GM21528 (cell line): ENCODE results near the gene NT5C1B.

ENCODE experiments used
- ATAC-seq: cut with Tn5 transposase; IDR thresholded peaks from one replicate; pipeline ENCODE4 v1.9.1; 2021; ENCODE audit warnings: mild to moderate bottlenecking, moderate library complexity; ENCODE audit not compliant: unreplicated experiment, low FRiP score

Gene NT5C1B

DNA sequence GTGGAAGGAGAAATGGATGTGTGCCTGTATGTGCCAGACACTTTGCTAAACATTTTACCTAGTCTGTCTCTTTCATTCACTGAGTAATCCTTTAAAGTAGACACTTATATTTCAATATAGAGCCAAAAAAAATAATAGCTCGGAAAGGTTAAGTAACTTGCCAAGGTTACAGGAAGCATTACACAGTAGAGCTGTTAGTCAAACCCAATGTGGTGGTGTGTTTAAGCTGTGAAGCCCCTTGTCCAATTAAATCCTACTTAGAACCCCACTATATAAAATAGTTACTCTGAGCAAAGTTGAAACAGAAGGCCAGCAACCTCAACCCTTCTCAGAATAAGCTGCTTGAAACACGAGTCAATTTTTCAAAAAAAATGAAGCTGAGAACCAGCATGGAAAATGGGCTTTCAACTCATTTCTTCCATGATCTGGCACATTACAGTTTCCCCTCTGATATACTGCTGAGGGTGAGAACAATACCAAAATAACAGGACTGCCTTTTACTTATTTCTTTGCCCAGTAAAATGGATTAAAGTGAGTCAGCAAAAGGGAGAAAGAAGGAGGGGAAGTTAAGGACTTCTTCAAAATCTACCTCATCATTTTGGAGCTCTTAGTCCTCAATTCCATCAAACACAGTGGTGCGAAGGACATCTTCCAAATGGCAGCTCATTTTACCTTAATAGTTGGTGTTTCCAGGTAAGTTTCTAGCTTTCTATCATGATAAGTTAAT lies 36.9 kb downstream of the NT5C1B start:
- ATAC-seq: no peak

DNA sequence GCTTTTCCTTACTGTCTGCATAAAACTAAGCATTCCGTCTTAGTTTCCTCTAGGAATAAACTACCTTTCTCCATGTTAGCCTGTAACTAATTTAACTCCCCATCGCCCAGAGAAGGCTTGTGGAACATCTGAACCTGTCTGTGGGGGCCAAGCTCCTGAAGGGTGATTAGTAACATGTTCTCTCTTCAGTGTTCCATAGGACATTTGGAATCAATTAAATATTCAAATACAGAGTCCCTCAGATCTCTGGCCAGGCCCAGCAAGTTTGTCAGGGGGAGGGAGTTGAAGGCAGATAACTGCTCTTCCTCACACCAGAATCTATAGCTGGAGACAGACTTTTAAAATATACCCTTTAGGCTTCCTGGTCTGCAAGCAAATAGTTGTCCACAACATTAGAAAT lies 37.7 kb downstream of the NT5C1B start:
- ATAC-seq: no peak

DNA sequence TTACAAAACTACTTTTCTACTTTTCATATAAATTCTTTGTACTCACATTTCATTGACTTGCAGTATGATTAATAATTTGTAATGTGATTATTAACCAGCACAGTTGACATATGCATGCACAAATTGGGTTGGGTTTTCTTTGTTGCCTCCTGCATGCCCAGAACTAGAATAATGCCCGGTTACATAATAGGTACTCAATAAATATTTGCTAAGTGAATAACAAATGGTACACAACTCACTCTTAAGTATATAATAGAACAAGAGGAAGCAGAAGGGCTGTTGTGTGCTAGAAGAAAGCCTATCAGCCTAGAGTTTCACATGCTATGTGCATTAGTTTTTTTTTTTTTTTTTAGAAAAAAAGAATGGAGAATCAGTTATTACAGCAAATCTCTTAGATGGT lies 38.2 kb downstream of the NT5C1B start:
- ATAC-seq: no peak

DNA sequence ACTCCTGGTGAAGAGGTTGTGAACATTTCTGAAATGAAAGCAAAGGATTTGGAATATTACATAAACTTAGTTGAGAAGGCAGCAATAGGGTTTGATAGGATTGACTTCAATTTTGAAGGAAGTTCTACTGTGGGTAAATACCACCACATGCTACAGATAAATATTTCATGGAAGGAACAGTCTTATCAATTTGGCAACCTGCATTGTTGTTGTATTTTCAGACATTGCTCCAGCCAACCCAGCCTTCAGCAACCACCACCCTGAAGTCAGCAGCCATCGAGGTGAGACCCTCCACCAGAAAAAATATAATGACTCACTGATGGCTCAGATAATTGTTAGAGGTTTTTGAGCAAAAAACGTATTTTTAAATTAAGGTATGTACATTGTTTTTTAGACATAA lies 38.9 kb downstream of the NT5C1B start:
- ATAC-seq: no peak

DNA sequence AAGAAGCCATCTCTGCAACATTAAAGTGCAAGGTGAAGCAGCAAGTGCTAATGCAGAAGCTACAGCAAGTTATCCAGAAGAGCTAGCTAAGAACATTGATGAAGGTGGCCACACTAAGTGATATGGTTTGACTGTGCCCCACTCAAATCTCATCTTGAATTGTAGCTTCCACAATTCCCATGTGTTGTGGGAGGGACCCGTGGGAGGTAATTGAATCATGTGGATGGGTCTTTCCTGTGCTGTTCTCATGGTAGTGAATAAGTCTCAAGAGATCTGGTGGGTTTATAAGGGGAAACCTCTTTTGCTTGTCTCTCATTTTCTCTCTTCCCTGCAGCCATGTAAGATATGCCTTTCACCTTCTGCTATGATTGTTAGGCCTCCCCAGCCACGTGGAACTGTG lies 40.3 kb downstream of the NT5C1B start:
- ATAC-seq: no peak

DNA sequence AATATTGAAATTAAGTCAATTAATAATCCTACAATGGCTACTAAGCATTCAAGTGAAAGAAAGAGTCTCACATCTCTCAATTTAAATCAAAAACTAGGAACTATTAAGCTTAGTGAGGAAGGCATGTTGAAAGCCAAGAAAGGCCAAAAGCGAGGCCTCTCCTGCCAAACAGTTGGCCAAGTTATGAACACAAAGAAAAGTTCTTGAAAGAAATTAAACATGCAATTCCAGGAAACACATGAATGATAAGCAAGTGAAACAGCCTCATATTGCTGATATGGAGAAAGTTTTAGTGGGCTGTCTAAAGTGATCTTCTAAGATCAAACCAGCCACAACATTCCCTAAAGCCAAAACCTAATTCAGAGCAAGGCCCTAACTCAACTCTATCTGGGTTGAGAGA lies 40.7 kb downstream of the NT5C1B start:
- no peak for ATAC-seq

DNA sequence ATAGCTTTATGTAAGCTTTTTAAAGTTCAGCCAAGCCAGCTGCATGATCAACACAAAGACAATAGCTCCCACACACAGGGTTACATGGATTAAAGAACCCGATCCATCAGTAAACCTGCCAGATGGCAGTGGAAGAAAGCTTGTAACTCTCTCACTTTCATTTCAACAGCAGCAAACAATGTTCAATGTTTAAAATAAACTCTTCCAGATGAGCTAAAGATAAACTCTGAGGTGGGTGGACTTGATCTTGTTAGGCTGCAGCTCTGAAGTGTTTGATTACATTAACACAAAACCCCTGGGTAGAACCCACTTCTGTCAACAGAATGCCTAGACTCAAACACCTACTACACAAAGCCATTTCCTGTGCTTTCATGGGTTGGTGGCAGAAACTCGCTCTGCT lies 42.8 kb downstream of the NT5C1B start:
- peak; percentile 64 for ATAC-seq

DNA sequence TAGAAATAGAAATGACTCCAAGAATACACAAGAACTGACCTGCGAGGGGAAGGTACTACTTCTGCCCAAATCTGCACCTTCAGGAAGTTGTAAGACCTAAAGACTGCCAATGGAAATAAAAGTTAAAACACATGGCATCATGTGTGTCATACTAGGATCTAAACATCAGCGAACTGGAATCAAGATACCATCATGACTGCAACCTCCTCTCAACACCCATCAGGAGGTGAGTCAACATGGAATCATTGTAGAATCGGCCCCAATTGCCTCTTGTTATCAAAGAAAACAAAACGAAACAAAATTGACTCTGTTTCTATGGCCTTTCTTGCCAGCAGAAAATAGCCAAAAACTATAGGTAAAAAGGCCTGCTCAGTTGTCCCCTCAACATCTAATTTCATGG lies 44.0 kb downstream of the NT5C1B start:
- no peak for ATAC-seq

DNA sequence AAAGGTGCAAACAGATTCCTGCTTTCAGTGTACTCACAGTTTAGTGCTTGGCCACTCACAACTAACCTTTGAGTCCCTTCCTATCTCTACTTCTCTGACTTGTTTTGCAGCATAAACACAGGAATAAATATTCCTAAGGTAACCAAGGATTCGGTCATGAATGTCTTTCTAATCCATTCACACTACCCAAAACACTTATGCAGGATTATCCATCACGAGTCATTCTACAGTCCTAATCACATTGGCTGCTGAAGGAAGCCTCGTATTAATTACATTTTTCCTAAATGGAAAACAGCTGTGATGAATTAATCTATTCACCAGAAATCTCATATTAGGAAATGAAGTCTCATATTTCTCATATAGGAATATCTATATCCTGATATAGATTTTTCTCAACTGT lies 45.2 kb downstream of the NT5C1B start:
- no peak for ATAC-seq

DNA sequence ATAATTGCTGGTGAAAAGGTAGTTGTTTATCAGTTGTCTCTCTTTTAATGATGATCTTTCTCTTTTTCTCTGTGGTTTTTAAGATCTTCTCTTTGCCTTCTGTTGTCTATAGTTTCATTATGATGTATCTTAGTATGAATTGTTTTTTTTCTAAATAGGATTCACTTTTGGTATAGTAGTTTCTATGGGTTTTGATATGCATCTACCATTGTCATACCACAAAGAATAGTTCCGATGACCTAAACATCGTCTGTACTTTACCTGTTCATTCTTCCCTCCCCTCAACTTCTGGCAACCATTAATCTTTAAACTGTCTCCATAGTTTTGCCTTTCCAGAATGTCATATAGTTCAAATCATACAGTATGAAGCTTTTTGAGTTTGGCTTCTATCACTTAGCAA lies 48.5 kb downstream of the NT5C1B start:
- ATAC-seq: no peak

DNA sequence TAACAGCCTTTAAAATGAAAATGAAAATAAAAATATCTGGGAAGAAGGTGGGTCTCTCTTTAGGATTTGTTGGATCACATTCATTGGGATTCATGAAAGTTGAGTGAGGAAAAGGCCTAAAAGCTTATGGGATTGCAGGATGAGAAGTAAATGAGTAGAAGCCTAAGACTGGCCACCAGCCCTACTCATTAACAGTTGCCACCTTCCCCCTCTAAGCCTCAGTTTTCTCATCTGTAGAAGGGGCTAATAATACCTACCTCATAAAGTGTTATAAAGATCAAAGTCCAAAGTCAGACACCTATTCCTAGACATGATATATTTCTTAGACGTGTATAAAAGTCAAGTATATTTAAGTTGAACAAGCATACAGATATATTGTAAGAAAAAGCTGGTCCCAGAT lies 52.7 kb downstream of the NT5C1B start:
- no peak for ATAC-seq

DNA sequence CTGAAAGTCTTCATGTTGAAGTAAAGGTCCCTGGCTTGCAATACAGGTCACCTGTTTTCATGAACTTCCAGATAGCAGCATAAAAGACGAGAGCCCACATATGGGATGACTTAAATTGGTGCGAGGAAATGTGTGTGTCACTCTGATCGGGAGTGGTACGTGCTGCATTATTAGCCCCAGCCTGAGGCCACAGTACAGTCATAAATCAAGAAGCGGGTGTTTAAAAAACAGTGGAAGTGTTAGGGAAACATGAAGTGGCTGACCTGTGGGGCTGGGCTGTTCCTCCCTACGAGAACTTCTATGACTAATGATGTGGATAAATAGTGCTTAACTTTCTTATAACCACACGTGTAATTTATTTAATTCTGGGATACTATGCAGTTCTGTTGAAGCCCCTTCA lies 53.3 kb downstream of the NT5C1B start:
- no peak for ATAC-seq

DNA sequence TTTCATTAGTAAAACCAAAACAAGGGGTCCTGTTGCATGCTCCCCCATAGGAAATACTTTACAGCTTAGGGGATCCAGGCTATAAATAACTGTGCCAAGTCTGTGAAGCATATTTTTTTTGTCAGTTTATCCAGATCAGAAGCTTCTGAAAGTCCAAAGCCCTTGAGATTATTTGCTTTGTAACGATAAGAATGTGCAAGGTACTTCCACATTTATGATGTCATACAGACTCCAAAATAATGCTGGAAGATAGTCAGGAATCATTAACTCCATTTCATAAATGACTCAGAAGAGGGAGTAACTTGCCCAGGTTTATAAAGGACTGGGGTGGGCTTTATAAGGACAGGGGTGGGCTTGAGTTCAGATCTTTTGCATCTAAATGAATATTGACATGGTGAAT lies 58.2 kb downstream of the NT5C1B start:
- no peak for ATAC-seq

DNA sequence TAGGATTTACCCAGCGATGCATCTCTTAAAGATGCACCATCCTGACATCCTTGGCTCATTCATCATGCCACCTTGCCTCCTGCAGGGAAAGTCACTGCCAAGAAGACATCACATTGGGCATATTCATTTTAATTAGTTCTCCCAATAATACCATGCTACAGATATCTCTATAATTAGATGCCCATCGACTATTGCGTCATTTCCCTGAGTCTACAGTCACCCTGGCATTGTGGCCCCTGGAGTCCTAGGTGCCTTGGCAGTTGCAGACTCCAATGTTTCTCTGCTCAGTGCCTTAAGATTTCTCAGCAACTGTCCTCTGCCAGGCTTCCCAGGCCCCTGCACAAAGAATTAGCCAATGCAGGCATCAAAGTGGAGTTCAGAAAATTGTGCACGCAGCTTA lies 61.5 kb downstream of the NT5C1B start:
- ATAC-seq: no peak

DNA sequence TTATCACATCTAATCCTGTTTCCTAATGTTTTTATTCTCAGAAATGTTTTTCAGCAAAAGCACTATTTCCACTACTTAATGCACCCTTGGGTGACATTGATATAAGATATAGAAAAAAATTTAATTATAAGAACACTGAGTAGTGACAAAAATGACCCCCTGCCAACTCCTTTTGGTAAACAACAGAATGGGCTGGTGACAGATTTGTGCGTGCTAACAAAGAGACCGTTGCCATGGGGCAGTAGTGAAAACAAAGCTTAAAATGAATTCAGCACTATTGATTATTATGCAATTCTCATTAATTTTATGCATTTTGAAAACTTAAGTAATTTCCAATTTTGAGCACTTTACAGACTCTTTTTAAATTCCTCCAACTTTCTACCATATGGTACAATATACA lies 62.0 kb downstream of the NT5C1B start:
- no peak for ATAC-seq

DNA sequence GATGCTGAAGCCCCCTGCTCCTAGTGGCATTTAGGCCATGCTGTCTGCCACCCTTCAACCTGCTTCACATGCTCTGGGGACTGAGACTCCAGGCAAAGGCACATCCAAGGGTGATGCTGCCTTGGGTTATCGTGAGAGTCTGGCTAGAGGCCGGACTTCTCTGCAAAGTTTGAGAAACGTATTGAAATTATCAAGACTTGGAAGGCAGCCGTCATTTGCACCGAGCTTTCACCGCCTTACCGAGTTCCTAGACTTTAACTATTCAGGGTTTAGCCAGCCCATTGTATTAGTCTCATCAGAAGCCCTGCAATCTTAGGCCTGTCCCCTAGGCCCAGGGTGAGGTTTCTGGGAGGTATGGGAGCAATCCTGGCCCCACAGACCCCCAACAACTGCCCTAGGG lies 62.9 kb downstream of the NT5C1B start:
- no peak for ATAC-seq

DNA sequence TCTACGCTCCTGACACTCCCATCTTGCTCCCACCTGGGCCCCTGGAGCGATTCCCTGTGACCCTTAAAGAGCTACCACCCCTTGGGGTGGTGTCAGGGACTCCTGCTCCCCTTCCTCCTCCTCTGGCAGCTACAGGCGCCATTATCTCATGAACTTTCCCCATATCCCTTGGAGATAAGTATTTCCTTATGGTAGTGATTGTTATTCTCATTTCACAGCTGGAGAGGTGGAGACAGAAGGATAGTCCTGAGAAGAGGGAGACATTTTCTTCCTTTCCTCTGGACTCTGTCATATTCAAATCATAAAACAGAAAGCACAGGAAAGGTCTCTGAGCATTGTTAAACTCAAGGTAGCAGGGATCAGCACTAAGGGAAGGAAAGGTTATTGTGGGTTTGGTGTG lies 63.5 kb downstream of the NT5C1B start:
- ATAC-seq: no peak

DNA sequence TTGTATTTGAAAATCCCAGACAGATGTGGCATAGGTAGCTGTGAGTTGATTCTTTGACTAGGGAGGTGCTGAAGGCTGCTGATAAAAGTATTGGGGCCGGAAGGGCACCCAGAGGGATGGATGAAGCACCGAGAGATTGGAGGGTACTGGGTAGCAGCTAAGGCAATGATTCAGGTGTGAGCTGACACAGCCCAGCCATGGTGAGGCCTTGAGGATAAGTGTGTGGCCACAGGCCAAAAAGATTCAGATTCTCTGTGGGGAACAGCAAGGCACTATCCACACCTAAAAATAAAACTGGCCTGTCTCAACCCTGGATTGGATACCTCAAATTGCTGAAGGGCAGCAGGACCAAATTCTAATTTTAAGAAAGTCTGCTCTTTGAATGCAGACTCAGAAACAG lies 64.1 kb downstream of the NT5C1B start:
- no peak for ATAC-seq

DNA sequence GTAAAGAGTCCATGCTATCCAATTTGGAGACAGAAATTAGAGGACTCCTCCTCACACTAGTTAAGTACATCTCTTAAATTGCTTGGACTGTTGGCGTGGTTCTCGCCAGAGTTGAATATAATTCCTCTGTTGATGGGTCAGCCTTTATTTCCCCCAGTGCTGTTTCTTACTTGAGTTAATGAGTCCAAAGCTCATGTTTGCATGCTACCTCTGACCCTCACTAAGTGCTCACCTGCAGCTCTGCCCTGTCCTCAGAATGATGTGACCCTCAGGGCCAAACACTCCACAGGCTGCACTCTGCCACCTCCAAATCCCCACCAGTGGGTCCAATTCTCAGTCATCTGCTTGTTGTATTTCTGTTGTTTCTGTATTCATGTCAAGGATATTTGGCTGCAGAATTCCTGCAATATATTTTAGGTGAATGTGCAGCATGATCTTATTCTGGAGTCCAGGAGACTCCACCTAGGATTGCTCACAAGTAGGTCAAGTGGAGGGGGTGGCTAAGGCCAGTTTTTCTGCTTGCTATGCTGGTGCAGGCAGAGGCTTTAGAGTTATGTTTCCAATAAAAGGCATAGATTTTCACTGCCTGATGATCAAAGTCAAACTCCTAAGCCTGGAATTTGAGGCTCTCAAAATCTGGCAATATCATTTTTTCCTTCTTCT lies 66.8 kb downstream of the NT5C1B start:
- ATAC-seq: no peak

DNA sequence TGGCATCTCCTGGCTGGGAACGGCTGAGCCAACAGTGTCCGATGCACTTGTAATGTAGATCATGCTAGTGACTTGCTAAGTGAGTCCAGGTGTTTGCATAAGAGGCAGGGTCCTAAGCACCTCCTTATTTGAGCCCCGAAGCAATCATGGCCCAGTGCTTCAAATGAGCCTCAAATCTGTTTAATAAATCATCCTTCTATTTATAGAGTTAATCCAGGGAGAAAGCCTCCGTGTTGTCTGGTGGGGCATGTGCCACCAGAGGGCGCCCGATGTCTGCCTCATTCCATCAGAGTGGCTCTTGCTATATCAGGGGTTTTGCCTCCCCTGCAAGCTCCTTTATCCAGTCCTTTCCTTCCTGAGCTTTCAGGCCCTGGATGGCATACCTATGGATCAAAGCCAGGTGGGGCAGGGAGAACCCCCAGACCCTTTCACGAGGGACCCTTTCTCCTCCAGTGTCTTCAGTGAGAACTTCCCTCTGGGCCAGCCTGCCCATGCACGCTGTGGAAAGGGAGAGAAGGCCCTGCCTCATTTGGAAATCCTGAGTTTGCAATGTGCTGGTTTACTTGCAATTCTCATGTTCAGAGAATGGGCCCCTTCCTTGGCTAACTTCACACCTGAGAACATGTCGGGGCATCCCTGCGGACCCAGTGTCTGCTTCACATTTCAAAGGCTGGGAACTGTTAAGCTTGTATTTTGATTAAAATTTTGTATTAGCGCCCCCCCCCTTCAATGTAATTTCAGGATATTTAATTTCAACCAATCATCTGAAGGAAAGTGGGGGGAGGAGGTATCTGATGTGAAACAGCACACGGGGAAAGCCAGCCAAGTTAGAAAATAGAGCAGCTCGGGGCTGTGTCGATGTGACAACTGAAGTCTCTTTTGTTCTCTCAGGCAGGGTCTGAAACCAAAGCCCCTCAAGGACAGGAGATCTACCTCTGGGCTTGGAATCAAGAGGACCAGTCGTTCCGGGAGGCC lies 68.6 kb downstream of the NT5C1B start:
- peak; percentile 77 for ATAC-seq

DNA sequence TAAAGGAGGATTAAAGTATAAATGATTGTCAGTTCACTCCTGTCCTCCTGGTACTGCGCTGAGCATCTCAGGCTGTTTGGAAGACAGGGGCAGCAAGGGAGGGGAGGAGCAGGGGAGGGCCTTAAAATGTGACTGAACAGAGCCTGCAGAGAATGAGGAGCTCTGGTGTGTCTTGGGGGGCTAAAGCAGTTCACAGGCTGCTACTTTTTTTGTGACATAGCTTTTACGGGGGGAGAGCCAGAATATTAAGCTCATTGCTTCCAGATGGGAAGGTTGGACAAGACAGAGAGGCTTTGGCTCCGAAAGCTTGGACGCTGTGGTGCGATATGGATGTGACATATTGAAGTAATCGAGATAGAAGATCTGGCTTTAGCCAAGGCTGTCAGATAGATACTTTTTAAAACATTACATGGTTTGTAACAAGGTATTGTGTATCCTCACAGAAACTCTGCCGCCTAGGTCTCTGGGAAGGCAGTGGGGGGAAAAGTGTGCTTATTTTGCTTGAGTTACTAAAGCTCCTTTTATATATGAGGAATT lies 69.4 kb downstream of the NT5C1B start:
- ATAC-seq: no peak
